Endothelial cell of umbilical vein (primary cell): ENCODE data around the gene H1-8.
"Not testable (repeated sequence)": the region's sequence is repeated elsewhere in the genome, so short reads cannot be mapped to it uniquely, and the experiment has no call there.

Experiments used
- CTCF ChIP-seq, 2 donors: IDR thresholded peaks; 1 replicate in 1 of 2; 2 replicates in 1 of 2; pipeline ENCODE4 v1.5.1; 2011; ENCODE audit warnings: low read length in 2 of 2, mild to moderate bottlenecking in 2 of 2, moderate library complexity in 2 of 2, control low read depth in 1 of 2, inconsistent platforms in 1 of 2, low read depth in 1 of 2; ENCODE audit not compliant: insufficient read depth in 1 of 2; ENCODE audit errors: extremely low read depth in 1 of 2
- EZH2 ChIP-seq: IDR thresholded peaks from 2 replicates; pipeline ENCODE4 v1.6.1; 2012; ENCODE audit warnings: borderline replicate concordance, low read depth, mild to moderate bottlenecking, moderate library complexity, low read length, inconsistent platforms; ENCODE audit not compliant: severe bottlenecking
- FOS ChIP-seq: IDR thresholded peaks from 2 replicates; pipeline ENCODE4 v1.6.1; 2011; ENCODE audit warnings: mild to moderate bottlenecking, low read length, moderate library complexity, borderline replicate concordance; ENCODE audit not compliant: insufficient read depth
- GATA2 ChIP-seq: IDR thresholded peaks from 2 replicates; pipeline ENCODE4 v1.7.0; 2011; ENCODE audit warnings: low read depth, mild to moderate bottlenecking, moderate library complexity, mixed read lengths, low read length; ENCODE audit not compliant: insufficient read length, insufficient read depth
- JUN ChIP-seq: IDR thresholded peaks from 2 replicates; pipeline ENCODE4 v1.6.1; 2011; ENCODE audit warnings: borderline replicate concordance, low read depth; ENCODE audit not compliant: insufficient read length, insufficient read depth
- MAX ChIP-seq: IDR thresholded peaks from 2 replicates; pipeline ENCODE4 v1.6.1; 2011; ENCODE audit not compliant: insufficient read depth, insufficient read length
- POLR2A ChIP-seq: IDR thresholded peaks from 2 replicates; pipeline ENCODE4 v1.6.1; 2012; ENCODE audit warnings: low read depth, mild to moderate bottlenecking, control low read depth, low read length
- POLR2AphosphoS5 ChIP-seq: IDR thresholded peaks from 2 replicates; pipeline ENCODE4 v1.6.1; 2012; ENCODE audit warnings: low read depth, mild to moderate bottlenecking, control low read depth, low read length, moderate library complexity; ENCODE audit not compliant: insufficient read depth

- not testable (repeated sequence) for TF ChIP-seq GATA2; CTCF (IDR thresholded peaks at IDR 0.05; ENCODE audit: extremely low read depth in 1 of 2, insufficient read depth in 1 of 2, low read depth in 1 of 2, low read length in 2 of 2); POLR2A; POLR2AphosphoS5; EZH2; FOS; JUN; MAX
Measured at GRCh38 chr3:129545951-129546350, 3.0 kb downstream of the H1-8 start.
